Measurements from ENCODE around the gene NLRP1. TPM values are rescaled to one million over a fixed set of nuclear protein-coding genes. Genes with fewer than 3 reads are reported as not detected.

Gene NLRP1
- total and polyA plus RNA-seq, 9 donors, result 29.3 to 75.9 (median 59.5) TPM

DNA sequence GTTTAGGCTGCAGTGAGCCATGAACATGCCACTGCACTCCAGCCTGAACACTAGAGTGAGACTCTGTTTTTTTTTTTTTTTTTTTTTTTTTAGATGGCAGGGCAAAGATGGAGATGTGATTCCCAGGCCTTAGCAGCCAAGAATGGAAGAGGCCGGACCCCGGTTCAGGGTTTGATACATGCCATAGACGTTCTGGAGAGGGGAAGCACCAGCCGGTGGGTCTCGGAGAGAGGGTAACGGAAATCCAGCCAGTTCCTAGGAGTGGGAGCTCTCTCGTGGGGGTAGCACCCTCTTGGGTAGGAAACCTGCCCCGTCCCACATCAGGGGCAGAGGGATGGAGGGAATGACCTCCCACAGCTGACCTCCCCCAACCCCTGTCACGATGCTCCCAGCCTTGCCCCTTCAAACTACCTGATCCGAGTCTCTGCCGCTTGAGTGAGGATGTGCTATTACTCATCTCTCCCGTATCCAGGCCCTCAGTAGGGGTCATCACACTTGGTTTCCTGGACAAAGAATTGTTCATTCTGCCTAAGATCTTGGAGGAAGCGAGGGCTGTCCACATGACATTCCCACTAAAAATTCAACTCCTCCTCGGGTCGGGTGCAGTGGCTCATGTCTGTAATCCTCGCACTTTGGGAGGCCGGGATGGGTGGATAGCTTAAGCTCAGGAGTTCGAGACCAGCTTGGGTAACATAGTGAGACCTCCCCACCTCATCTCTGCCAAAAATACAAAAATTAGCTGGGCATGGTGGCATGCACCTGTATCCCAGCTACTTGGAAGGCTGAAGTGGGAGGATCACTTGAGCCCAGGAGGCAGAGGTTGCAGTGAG, 50.6 kb downstream of the NLRP1 start:
- intact Hi-C loops (cut with DNase I), result no loop called here
- Histone ChIP-seq H3K36me3 (no peaks in the 10 kb centered on the region), H3K9me3 (no peaks in the 10 kb centered on the region), H3K4me1 (ENCODE audit: insufficient read depth) (no peaks in the 10 kb centered on the region), H3K27ac (no peak overlapping the region), H3K27me3 (no peaks in the 10 kb centered on the region), H3K4me3 (no peak overlapping the region)
- no peak for TF ChIP-seq POLR2A (IDR thresholded peaks at IDR 0.05)
- no peak for TF ChIP-seq EP300 (IDR thresholded peaks at IDR 0.05)
- TF ChIP-seq, protein P1, sequence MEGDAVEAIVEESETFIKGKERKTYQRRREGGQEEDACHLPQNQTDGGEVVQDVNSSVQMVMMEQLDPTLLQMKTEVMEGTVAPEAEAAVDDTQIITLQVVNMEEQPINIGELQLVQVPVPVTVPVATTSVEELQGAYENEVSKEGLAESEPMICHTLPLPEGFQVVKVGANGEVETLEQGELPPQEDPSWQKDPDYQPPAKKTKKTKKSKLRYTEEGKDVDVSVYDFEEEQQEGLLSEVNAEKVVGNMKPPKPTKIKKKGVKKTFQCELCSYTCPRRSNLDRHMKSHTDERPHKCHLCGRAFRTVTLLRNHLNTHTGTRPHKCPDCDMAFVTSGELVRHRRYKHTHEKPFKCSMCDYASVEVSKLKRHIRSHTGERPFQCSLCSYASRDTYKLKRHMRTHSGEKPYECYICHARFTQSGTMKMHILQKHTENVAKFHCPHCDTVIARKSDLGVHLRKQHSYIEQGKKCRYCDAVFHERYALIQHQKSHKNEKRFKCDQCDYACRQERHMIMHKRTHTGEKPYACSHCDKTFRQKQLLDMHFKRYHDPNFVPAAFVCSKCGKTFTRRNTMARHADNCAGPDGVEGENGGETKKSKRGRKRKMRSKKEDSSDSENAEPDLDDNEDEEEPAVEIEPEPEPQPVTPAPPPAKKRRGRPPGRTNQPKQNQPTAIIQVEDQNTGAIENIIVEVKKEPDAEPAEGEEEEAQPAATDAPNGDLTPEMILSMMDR (IDR thresholded peaks at IDR 0.05), result no peak
- DNase-seq, result no peak
- 76 to 82% (median 76%) methylated on average over 18 of the region's 18 CpGs for WGBS, 3 donors

DNA sequence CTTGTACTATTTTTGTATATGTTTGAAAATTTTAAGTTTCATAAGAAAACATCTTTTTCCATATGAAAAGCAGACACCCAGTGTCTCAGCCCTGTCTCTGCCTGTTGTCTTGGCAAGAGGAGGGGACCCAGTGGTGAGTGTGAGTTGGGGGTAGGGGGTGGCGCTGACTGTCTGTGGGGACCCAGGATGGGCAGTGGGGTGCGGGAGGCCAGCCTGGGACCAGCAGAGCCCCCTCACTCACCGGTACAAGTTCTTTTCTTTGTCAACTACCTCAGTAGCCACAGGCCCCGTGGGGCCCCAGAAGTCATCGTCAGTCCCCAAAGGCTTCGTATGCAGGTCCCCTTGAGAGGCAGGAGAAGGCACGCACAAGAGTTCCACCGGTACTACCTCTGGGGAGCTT, 51.7 kb downstream of the NLRP1 start:
- Histone ChIP-seq H3K4me1 (ENCODE audit: insufficient read depth) (no peaks in the 10 kb centered on the region), H3K4me3 (no peak overlapping the region), H3K36me3 (no peaks in the 10 kb centered on the region), H3K27ac (no peak overlapping the region), H3K27me3 (no peaks in the 10 kb centered on the region), H3K9me3 (no peaks in the 10 kb centered on the region)
- no peak for TF ChIP-seq POLR2A (IDR thresholded peaks at IDR 0.05)
- TF ChIP-seq, protein P1 (IDR thresholded peaks at IDR 0.05), result no peak
- no peak for TF ChIP-seq EP300 (IDR thresholded peaks at IDR 0.05)
- DNase-seq, result no peak
- WGBS, 3 donors, result 74 to 90% (median 89%) methylated on average over 8 of the region's 8 CpGs
- intact Hi-C loops (cut with DNase I), result no loop called here

DNA sequence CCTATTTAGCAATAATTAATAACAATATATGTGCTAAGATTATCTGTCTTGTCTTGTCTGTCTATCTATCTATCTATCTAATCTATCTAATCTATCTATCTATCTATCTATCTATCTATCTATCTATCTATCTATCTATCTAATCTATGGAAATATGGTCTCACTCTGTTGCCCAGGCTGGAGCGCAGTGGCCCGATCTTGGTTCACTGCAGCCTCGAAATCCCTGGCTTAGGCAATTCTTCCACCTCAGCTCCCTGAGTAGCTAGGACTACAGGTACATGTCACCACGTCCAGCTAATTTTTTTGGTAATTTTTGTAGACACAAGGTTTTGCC, 53.3 kb downstream of the NLRP1 start:
- Histone ChIP-seq H3K27ac (no peak overlapping the region), H3K9me3 (no peaks in the 10 kb centered on the region), H3K4me1 (ENCODE audit: insufficient read depth) (no peaks in the 10 kb centered on the region), H3K4me3 (no peak overlapping the region), H3K36me3 (no peaks in the 10 kb centered on the region), H3K27me3 (no peaks in the 10 kb centered on the region)
- WGBS, 3 donors, result 90 to 92% (median 90%) methylated on average over 4 of the region's 4 CpGs
- DNase-seq, result no peak
- intact Hi-C loops (cut with DNase I), result no loop called here
- no peak for TF ChIP-seq EP300 (IDR thresholded peaks at IDR 0.05)
- TF ChIP-seq POLR2A (IDR thresholded peaks at IDR 0.05), result no peak
- TF ChIP-seq, protein P1 (IDR thresholded peaks at IDR 0.05), result no peak

DNA sequence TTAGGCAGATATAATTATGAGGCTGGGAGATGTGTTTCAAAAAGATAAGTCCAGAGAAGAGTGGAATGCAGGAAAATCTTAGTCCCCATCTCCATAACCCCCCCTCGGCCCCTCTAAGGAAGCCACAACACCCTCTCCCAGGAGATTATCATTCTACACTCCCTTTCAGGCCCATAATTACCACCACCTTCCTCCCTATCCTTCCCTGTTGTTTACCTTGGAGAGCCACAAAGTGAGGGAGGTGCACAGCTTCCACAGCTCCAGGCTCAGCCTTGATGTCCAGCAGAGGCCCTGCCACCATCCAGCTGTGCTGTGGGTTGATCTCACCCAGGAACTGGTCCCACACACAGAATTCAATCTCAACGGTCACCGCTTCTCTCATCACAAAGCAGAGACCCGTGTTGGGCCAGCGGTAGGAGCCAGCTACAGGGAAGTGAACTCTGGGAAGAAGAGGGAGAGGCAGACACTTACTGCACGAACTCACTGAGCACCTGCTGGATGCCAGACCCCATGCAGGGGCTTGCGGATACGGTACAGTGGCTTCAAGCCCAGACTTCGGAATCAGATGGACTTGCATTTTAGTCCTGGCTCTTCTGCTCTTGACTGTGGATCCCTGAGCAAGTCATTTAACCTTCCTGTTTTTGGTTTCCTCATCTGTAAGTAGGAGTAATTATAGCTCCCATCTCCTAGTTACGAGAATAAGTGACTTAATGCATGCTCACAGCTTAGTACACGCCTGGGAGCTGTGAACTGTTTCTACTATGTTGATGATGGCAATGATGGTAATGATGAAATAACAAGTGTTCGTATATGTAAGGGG, 53.8 kb downstream of the NLRP1 start:
- WGBS, 3 donors, result 56 to 73% (median 58%) methylated on average over 12 of the region's 12 CpGs

More for the DNA sequence above, 53.8 kb downstream of the NLRP1 start:
- Histone ChIP-seq H3K4me1 (ENCODE audit: insufficient read depth) (no peaks in the 10 kb centered on the region), H3K27me3 (no peaks in the 10 kb centered on the region), H3K27ac (no peak overlapping the region), H3K4me3 (no peak overlapping the region), H3K9me3 (no peaks in the 10 kb centered on the region), H3K36me3 (no peaks in the 10 kb centered on the region)
- intact Hi-C loops (cut with DNase I), result no loop called here
- TF ChIP-seq POLR2A (IDR thresholded peaks at IDR 0.05), result no peak
- TF ChIP-seq EP300 (IDR thresholded peaks at IDR 0.05), result no peak
- TF ChIP-seq, protein P1 (IDR thresholded peaks at IDR 0.05), result no peak
- no peak for DNase-seq
